NCI-H1436 treated with DMSO at 0.1 percent for 48 hours (cell line): ENCODE measurements around the gene PLAGL2.

ENCODE experiments used
- DNase-seq: peaks from one replicate; lab custom pipeline; 2025; lab: John Stamatoyannopoulos, UW

PLAGL2 gene

GRCh38 chr20:32152421-32153155, 55.0 kb downstream of the PLAGL2 start:
- DNase-seq, result no peak

GRCh38 chr20:32150291-32150848, 57.2 kb downstream of the PLAGL2 start:
- no peak for DNase-seq

GRCh38 chr20:32149566-32150170, 57.9 kb downstream of the PLAGL2 start:
- DNase-seq, result no peak

- DNase-seq, result no peak
Observed at GRCh38 chr20:32144898-32145662, 62.5 kb downstream of the PLAGL2 start.

GRCh38 chr20:32142991-32143390, 64.6 kb downstream of the PLAGL2 start:
- DNase-seq, result no peak
